WTC11 (cell line): Measurements from ENCODE around the gene BPIFB4. TPM values are rescaled to one million over a fixed set of nuclear protein-coding genes. Genes with fewer than 3 reads are reported as not detected.

Source experiments
- ATAC-seq: fragments of 200-7000 bp; cut with Tn5 transposase; 2 replicates; pipeline ENCODE4 v1.10.0; 2021; ENCODE audit warnings: mild to moderate bottlenecking, moderate library complexity
- CTCF ChIA-PET: fragments of 300-600 bp; sonication (Branson Sonifier 250); formaldehyde crosslinking; loops from one replicate; lab custom pipeline; 2021; ENCODE audit warnings: antibody characterized with exemption; lab: Charles Lee
- POLR2A ChIA-PET: fragments of 350-600 bp; sonication (Branson Sonifier 250); formaldehyde crosslinking; loops from one replicate; lab custom pipeline; 2021; ENCODE audit warnings: antibody characterized with exemption; lab: Charles Lee
- DNase-seq: peaks from one replicate; pipeline ENCODE4 v3.0.0; 2021; ENCODE audit warnings: low spot score
- H3K27ac Mint-ChIP-seq: 2 replicates; pipeline ENCODE4 v1.8.0; 2021; ENCODE audit warnings: mixed read lengths
- H3K27me3 Mint-ChIP-seq: 2 replicates; pipeline ENCODE4 v1.8.0; 2021; ENCODE audit warnings: low read depth, mild to moderate bottlenecking, moderate library complexity, mixed read lengths
- H3K36me3 Mint-ChIP-seq: 2 replicates; pipeline ENCODE4 v1.8.0; 2021; ENCODE audit warnings: mixed read lengths
- H3K4me1 Mint-ChIP-seq: 2 replicates; pipeline ENCODE4 v1.8.0; 2022; ENCODE audit warnings: mixed read lengths
- H3K4me3 Mint-ChIP-seq: 2 replicates; pipeline ENCODE4 v1.8.0; 2021; ENCODE audit warnings: mild to moderate bottlenecking, moderate library complexity, mixed read lengths
- H3K9me3 Mint-ChIP-seq: 2 replicates; pipeline ENCODE4 v1.8.0; 2021; ENCODE audit warnings: mixed read lengths
- ATF2 ChIP-seq: sonication (generic); formaldehyde crosslinking; IDR thresholded peaks from 2 replicates; pipeline ENCODE4 v1.8.1; 2022; ENCODE audit warnings: low read depth, missing genetic modification reagents, borderline replicate concordance
- CTCF ChIP-seq: fragments of 200-600 bp; IDR thresholded peaks from 2 replicates; pipeline ENCODE4 v1.8.0; 2022; ENCODE audit warnings: antibody characterized with exemption
- EMX1 ChIP-seq: fragments of 250-450 bp; sonication (Bioruptor Pico); IDR thresholded peaks from 2 replicates; pipeline ENCODE4 v1.8.0; 2021; ENCODE audit warnings: mild to moderate bottlenecking
- ERG ChIP-seq: fragments of 250-450 bp; sonication (Bioruptor Pico); IDR thresholded peaks from 2 replicates; pipeline ENCODE4 v1.8.0; 2021; ENCODE audit warnings: mild to moderate bottlenecking
- FOXJ3 ChIP-seq: sonication (generic); formaldehyde crosslinking; IDR thresholded peaks from 2 replicates; pipeline ENCODE4 v1.9.0; 2021; ENCODE audit warnings: missing genetic modification reagents, mild to moderate bottlenecking, borderline replicate concordance
- FOXP4 ChIP-seq: sonication (generic); formaldehyde crosslinking; IDR thresholded peaks from 2 replicates; pipeline ENCODE4 v1.8.0; 2022; ENCODE audit warnings: mild to moderate bottlenecking, missing genetic modification reagents
- HMGXB4 ChIP-seq: sonication (generic); formaldehyde crosslinking; IDR thresholded peaks from 2 replicates; pipeline ENCODE4 v1.8.1; 2023; ENCODE audit warnings: mild to moderate bottlenecking, moderate library complexity, missing genetic modification reagents
- RORB ChIP-seq: fragments of 250-450 bp; sonication (Bioruptor Pico); IDR thresholded peaks from 2 replicates; pipeline ENCODE4 v1.9.0; 2021; ENCODE audit warnings: mild to moderate bottlenecking
- SP1 ChIP-seq: sonication (generic); formaldehyde crosslinking; conservative IDR thresholded peaks from 2 replicates; pipeline ENCODE4 v1.8.1; 2022; ENCODE audit warnings: missing genetic modification reagents
- USF2 ChIP-seq: sonication (generic); formaldehyde crosslinking; IDR thresholded peaks from 2 replicates; pipeline ENCODE4 v1.8.1; 2023; ENCODE audit warnings: mild to moderate bottlenecking, missing genetic modification reagents, moderate library complexity
- ZMAT4 ChIP-seq: fragments of 250-450 bp; sonication (Bioruptor Pico); IDR thresholded peaks from 2 replicates; pipeline ENCODE4 v1.9.0; 2021; ENCODE audit warnings: mild to moderate bottlenecking
- ZNF512 ChIP-seq: sonication (generic); formaldehyde crosslinking; IDR thresholded peaks from 2 replicates; pipeline ENCODE4 v1.8.1; 2022; ENCODE audit warnings: missing genetic modification reagents, borderline replicate concordance
- ZNF671 ChIP-seq: fragments of 250-450 bp; sonication (Bioruptor Pico); IDR thresholded peaks from 2 replicates; pipeline ENCODE4 v1.8.0; 2021; ENCODE audit warnings: mild to moderate bottlenecking
- total RNA-seq: library from RNA; stranded (reverse); gene quantifications from 3 replicates; pipeline ENCODE4 v1.2.3, GENCODE V29; 2021

BPIFB4 gene
- total RNA-seq, 1 experiment from 2014 or later = not detected

GRCh38 chr20:33132513-33133372 is 53.3 kb downstream of the BPIFB4 start:
- peaks cover 14% of the 10 kb centered on the region; the same call in 1 of the 2 replicates for H3K9me3 Mint-ChIP-seq
- no peaks in the 10 kb centered on the region for H3K36me3 Mint-ChIP-seq
- peaks cover 4% of the 10 kb centered on the region; the same call in 1 of the 2 replicates for H3K27me3 Mint-ChIP-seq
- DNase-seq (peak; percentile 22), ATAC-seq (peak; percentile 81)
- H3K4me1 Mint-ChIP-seq = peaks cover 3% of the 10 kb centered on the region
- ChIA-PET POLR2A (no interaction called here), CTCF (interaction anchor here (1.3 to 1.4 kb wide), 2 partner anchors 128 to 231 kb away, joined by 3 read pairs; no protein-coding TSS in a partner anchor)
- TF ChIP-seq USF2 (CRISPR knock-in tag) (no peak), RORB (CRISPR knock-in tag) (no peak), SP1 (CRISPR knock-in tag) (no peak), HMGXB4 (CRISPR knock-in tag) (no peak), ERG (no peak), ZNF671 (CRISPR knock-in tag) (no peak), CTCF (no peak), ATF2 (CRISPR knock-in tag) (no peak), EMX1 (no peak), ZMAT4 (CRISPR knock-in tag) (no peak), FOXP4 (CRISPR knock-in tag) (no peak), FOXJ3 (CRISPR knock-in tag) (no peak), ZNF512 (CRISPR knock-in tag) (no peak)
- H3K27ac Mint-ChIP-seq = peak overlapping the region; percentile 50; the same call in 1 of the 2 replicates
- no peak overlapping the region for H3K4me3 Mint-ChIP-seq
